ENCODE data around the gene ARL8A.
"Not testable (repeated sequence)": the region's sequence is repeated elsewhere in the genome, so short reads cannot be mapped to it uniquely, and the experiment has no call there.

Gene ARL8A

DNA sequence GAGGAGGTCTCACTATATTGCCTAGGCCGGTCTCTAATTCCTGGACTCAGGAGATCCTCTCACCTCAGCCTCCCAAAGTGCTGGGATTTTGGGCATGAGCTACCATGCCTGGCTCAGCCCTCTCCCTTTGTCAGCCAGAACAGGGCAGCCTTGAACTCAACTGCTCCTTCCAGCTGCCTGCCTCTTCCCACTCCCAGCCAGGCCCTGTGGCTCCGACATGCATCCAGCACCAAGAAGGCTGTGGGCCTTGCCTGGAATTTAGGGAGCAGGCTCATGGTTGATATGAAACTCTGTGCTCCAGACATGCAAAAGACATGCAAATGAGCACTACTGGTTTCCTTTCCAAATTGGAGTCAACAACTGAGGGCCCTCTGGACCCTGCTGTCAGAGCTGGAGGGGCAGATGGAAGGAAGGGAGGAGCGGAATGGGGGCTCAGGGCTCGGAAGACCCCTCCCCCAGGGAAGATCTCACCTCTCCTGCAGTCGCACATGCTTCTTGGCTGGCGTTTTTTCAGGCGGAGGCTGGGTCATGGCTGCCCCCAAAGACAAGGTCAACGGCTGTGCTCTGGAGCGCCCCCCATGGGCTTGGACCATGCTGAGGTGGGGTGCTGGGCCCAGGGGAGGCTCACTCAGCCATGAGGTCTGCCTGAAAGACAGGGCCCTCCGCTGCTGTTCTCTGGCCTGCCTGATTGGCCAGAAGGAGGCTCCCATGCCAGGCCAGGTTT, 14.4 kb upstream of the ARL8A start:
- no peak for DNase-seq

DNA sequence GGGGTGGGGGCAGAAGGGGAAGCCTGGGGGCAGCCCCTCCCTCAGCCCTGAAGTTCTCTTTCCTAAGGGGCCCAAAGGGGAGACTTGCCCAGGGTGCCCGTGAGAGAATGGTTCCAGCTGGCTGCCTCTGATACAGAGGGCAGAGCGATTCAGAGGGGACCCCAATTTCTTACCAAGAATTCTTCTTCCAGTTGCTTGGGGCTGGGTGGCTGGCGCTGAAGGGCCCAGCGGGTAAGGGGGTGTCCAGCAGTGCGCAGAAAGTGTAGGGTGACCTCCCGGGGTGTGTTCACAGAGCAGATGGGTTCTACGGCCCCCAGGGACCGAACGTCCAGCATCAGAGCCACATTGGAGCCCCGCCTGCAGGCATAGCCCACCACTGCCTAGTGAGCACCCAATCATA, 13.4 kb upstream of the ARL8A start:
- DNase-seq, result no peak

DNA sequence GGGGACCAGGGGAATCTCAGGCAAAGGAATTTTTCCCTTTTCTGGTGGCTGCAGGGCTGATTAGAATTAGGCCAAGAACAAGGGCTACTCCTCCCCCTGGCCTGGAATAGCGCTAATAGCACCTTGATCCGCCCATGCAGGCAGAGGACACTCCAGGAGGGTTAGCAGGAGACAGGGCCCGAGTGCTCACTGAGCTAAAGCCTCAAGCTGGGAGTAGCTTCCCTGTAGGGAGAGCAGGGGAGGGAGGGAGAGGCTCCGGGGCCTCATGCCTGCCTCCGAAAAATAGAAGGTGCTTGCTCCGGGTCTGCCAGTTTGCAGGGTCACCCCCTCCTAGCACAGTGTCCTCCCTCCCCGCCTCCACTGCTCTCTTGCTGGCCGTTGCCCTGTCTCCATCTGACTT, 12.1 kb upstream of the ARL8A start:
- no peak for DNase-seq

DNA sequence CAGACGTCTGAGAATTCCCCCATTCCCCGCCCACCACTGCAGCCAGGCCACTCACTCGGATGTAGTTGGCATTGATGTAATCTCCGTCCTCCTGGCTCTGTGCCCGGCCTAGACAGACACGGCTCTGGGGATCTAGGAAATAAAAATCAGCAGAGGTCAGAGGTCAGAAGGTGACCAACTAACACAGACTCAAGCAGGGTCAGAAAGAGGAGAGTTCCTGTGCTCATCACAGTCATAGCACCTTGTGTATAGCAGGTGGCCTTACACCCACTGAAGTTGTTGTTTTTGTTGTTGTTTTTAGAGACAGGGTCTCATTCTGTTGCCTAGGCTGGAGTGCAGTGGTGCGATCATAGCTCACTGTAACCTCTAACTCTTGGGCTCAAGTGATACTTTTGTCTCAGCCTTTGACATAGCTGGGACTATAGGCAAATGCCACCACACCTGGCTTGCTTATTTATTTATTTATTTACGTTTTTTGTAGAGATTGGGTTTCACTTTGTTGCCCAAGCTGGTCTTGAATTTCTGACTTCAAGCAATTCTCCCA, 11.0 kb upstream of the ARL8A start:
- DNase-seq, result peak; percentile 87 to 94 (median 92)

DNA sequence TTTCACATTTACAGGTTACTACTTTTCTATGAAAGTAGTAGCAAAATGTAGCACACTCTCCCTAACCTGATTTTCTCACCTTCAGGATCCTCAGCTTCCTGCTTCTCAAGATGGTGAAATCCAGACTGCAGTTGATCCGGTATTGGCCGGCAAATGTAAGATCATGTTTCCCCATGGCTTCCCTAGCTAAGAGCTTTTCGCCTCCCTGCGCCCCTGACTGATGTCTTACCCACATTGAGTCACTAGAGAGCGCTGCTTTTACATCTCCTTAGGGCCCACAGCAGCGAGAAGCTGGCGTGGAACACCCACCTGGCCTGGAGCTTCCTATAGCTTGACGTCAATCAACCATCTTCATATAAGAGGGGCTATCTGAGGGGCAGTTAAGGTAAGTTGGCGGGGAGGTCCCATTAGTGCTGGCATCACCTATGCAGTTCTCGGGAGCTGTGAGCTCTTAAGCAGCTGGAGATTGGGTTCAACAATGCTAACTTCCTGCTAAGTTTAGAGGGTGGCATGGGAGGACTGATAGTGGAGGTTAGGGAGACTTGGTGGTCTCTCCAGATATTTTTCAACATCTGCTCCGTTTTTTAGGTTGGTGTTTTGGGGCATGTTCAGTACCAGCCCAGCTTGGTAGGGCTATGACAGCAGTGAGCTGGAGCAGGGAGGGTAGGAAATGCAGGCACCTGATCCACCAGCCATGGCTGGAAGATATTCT, 10.4 kb upstream of the ARL8A start:
- DNase-seq, result peak in 3 of 4 experiments; percentile 61 to 71 (median 68)

DNA sequence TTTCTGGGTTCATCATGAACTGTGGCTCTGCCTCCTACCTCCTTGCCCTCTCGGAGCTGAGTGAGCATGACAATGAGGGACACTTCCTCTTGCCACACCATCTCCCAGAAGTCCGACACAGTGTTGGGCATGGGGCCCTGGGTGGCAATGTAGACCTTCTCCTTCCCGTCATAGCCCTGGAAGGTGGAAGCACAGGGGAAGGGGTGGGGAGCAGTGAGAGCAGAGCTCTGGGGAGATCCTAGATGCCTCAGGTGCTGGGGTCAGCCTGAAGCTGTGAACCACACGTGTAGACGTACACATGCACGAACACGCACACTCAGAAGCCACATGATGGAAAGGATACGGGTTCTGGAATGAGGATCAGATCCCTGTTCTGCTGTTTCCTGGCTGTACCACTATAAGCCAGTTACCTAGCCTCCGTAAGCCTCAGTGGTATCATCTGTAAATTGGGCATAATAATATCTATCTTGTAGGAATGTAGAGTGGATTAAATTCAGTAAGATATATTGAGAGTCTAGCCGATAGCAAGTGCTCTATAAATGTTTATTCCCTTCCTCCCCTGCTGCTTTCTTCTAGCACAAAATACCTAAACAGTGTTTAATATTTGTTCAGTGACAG, 9.7 kb upstream of the ARL8A start:
- DNase-seq, result no peak

DNA sequence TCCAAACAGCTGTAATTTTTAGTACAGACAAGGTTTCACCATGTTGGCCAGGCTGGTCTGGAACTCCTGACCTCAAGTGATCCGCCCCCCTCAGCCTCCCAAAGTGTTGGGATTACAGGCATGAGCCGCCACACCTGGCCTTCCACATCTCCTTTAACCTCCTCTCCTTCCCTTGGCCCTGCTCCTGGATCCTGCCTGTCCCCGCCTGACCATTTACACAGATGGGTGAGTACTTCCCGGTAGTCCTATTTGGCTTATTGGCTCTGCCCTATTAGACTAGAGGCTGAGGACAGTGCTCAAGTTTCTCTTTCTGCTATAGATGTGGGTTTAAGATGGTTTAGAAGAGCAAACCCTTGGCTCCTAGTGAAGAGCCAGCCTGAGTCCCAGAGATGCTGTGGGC, 8.7 kb upstream of the ARL8A start:
- no peak for DNase-seq

DNA sequence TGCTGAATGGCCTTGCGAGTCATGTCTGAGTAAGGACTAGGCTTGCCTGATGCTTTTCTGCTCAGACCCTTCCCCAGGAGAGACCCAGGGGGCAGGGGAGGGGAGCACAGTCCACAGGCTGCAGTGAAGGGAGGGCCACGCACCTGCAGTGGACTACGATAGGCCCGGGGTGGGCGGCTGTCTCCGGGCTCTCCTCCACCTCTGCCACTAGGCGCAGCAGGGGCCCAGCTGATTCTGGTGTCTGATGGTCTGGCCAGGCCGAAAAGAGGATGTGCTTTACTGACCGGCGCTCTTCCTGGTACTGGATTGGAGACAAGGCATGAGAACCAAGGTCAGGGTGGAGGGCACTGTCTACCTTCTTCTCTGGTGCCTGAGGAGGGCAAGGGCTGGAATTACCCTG, 7.9 kb upstream of the ARL8A start:
- DNase-seq, result no peak

DNA sequence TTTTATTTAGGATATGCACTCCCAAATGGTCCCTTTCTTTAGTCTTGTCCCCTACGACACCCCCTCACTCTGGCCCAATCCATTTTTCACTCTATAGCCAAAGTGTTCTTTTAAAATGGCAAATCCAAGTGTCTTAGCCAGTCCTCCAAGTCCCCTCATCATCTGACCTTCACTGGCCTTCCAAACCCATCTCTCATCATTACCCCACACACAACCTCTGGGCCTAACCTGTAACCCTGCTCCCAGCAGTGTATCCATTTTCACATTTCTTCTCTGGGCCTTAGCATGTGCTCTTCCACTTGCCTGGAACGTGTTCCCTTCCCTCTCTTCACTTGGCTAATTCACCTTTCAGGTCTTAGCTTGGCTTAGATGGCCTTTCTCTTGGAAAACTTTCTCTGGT, 6.5 kb upstream of the ARL8A start:
- DNase-seq, result no peak

DNA sequence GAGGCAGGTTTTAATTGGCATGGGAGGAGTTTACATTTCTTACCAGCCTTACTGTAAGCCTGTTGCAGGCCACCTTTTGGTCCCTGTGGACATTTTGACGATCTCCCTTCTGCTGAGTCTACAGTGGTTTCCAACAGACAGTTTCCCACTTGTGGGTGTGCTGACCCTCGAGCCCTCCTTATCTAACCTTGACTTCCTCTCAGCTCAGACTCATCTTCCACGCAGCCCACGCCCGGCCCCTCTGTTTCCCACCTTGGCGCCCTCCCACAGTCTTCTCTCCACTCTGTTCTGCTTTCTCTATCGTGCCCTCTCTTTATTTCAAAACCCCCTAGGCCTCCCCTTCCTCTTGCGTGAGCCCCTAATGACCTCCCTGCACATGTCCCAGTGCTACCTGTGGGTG, 6.1 kb upstream of the ARL8A start:
- no peak for DNase-seq

DNA sequence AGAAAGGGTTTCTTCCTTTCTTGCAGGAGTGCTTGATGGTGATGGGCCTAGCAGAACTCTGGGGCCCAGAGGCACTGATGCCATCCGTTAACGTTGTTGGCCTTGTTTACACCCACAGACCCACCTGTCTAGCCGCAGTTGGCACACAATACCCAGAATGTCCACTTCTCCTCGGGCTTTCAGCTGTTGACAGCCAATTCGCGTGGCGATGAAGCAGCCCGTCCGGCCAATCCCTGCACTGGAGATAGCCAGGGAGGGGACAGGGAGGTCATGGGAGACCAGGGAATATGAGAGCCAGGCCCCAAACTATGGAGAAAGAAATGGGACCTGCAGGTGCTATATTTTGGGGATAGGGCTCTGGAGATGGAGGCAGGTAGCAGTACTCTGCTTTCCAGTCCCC, 5.7 kb upstream of the ARL8A start:
- no peak for DNase-seq

DNA sequence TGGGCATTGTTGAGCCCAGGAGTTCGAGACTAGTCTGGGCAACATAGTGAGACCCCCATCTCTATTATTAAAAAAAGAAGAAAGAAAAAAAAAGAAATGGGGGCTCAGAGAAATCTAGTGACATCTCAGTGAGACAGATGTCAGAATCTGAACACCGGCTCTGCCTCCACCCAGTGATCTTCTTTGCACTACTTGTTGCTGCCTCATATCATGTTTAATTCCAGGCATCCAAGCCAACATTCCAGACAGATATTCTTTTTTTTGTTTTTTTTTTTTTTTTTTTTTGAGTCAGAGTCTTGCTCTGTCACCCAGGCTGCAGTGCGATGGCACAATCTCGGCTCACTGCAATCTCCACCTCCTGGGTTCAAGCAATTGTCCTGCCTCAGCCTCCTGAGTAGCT, 5.0 kb upstream of the ARL8A start:
- no peak for DNase-seq

DNA sequence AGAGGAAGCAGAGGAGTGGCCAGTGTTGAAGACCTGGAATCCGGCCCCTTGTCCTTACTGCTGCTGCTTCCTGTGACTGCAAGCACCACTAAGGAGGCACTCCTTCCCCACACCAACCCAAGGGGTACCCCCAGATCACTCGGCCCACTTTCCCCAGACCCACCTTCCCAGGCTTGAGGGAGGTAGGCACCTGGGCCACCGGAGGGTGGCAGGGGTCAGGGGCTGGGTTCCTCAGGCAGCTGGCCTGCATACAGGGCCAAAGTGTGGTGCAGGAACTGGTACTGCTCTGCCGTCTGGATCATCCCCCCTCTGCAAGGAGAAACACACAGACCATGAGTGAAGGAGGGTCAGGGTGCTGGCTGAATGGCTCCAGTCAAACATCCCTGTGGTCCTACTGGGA, 3.9 kb upstream of the ARL8A start:
- no peak for DNase-seq

DNA sequence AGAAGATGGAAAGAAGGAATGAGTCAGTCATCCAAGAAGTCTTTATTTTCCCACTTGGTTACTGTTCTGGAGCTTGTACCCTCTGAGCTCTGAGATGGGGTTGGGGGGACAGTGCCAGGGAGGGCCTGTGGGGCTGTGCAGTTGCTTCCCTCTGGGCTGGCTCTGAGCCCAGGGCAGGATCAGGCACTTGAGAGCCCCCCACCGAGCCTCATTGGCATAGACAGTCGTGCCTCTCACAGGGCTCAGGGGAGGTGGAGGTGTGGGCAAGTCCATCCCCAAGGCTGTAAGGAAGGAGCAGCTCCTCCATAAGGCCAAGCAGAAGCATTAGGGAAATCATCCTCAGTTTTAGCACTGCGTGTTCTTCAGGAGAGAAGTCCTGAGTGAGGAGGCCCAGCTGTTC, 2.5 kb upstream of the ARL8A start:
- no peak for DNase-seq

DNA sequence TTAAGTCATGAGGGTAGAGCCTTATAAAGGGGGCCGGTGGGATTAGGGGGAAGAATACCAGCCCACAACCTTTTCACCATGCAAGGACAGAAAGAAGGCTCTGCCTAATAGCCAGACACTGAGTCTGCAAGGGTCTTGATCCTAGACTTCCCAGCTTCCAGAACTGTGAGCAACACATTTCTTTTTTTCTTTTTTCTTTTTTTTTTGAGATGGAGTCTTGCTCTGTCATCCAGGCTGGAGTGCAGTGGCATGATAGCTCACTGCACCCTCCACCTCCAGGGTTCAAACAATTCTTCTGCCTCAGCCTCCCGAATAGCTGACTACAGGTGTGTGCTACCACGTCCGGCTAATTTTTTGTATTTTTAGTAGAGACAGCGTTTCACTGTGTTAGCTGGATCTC, 1.7 kb upstream of the ARL8A start:
- no peak for DNase-seq

DNA sequence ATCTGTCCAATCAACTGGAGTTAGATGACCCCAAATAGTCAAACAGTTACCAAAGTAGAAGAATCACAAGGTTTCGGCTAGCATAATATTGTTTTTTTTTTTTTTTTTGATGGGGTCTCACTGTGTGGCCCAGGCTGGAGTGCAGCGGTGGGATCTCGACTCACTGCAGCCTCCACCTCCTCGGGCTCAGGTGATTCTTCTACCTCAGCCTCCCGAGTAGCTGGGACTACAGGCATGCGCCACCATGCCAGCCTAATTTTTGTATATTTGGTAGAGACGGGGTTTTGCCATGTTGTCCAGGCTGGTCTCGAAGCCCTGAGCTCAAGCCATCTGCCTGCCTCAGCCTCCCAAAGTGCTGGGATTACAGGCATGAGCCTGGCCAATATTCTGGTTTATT, 1.2 kb upstream of the ARL8A start:
- DNase-seq, result not testable (repeated sequence)

DNA sequence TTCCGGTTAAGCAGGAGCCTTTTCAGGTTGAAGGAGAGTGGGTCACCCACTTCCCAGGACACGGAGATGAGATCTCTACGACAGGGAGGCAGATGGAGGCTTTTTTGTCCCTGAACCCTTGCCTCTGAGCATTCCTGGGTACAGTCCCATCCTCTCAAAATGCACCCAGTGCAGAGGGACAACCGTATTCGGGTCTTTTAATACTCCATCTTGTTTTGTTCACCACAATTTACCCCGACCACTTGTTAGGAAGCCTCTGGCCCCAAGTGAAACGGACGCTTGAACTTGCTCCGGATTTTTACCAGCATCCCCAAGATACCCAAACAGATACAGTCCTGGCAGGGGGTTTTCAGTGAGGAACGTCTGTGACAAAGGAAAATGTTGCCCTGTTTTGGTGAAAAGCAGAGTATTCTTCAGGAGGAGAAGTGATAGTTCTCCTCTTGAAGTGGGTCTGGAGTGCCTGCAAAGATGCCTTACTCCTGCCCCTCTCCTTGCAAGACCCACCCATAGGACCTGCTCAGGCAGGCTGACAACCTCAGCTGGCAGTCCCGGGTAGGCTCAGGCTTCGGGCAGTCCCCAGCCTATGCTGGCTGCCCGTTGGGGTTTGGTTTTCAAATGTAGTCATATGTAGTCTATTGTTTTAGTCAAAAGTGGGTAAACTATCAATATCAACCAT, 669 bp upstream of the ARL8A start:
- DNase-seq, result no peak

DNA sequence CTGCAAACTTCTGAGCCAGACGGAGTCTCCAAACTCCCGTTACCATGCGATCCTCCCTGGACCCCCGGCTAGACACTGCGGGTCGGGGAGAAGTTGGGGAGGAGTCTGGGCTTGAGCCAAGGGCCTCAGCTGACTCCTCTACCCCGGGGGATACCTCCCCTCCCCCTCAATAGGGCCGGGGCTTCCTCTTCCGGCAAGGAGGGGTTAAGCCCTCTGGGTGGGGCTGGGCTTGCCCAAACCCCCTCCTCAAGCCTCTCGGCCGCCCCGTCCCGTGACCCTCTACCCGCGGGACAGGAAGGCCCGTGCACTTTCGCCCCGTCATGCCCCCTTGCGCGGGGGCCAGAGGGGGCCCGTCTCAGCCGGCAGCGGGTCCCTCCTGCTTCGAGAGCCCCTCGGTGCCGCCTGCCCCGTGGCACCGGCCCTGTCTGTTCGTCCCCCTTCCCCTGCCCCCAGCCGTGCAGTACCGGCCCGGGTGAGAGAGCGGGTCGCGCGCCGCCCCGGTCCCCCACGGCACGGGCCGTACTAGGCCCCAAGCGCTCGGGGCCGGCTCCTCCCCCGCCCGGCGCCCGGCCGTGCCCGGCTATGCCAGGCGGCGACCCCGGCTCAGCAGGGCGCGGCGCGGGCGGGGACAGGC, 652 bp downstream of the ARL8A start:
- DNase-seq, result peak; percentile 47 to 82 (median 70)

DNA sequence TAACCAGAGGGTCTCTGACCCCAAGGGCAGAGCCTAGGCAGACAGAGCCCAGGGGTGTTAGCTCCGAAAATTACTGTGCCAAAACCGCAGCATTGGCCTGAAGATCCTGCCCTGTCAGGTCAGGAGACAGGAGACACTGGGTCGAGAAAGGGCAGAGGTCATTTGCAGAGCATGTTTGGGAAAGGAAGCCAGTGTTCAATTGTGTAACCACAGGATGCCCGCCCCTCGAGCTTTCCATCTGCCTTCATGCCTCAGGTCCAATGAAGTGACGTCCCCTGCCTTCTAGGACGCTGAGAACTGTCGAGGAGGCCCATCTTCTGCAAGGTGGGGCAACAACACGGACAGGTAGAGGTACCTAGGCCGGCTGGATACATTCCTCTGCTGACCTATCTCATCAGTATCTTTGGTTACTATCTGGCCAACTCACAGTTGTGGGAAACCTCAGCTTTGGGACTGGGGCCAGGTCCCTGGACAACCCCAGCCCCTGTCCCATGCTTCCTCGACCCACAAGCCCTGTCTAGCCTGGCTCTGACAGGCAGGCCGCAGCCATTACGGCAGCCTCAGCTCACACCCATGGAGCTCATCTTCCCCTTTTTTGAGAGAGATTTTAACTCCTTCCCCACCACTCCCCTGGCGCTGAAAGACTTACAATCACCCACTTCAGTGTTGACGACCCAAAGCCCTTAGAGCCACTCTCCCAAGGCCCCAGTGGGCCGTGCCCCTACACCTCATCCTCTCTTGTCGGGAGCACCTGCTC, 1.3 kb downstream of the ARL8A start:
- peak; percentile 71 to 84 (median 84) for DNase-seq

DNA sequence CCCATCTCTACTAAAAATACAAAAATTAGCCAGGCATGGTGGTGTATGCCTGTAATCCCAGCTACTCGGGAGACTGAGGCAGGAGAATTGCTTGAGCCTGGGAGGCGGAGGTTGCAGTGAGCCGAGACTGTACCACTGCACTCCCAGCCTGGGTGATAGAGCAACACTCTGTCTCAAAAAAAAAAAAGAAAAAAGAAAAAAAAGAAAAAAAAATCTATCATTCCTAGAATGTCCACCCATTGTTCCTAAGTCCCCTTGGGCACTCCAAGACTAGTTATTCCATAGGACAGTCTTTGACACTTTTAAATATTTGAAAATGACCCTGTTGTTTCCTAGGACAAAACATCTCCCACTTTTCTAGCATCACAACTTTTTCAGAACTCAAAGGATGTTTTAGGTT, 3.1 kb downstream of the ARL8A start:
- not testable (repeated sequence) for DNase-seq

DNA sequence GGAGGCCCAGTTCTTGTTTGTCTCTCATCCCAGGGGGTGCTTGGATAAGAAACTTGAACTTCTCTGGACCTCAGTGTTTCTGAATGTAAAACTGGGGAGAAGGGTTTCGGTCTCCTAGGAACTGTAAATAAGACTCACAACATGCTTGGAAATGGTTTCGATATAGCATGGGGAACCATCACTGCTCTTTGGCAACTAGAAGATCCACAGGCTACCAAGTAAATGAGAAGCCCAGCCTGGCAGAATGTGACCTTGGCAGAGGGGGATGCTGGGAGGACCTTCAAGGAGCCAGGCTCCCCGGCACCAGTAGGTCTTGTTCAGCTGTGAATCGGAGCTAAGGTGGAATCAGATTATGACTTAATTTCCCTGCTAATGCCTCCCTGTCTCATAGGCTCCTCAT, 3.7 kb downstream of the ARL8A start:
- DNase-seq, result no peak

DNA sequence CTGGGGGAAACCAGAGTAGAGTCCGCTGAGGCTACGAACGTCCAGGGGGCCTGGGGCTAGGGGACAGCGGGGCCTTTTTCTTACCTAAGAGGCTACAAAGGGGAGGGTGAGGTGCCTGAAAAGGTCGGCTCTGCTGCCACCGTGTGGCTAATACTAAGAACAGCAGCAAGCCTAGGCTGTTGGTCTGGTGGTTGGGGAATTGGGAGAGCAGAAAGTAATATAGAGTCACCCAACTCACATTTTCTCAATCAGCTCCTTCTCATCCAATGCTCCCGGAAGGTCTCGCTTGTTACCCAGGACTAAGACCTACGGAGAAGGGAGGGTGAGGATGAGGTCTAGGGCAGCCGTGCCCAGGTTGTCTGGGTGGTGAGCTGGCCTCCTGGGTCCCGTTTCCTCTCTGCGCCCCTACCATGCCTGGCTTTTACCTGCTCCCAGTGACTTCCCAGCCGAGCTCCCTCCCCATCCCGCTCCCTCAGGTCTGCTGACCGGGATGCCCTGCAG, 9.3 kb downstream of the ARL8A start:
- DNase-seq, result peak; percentile 61 to 76 (median 70)
